Upper lobe of left lung (tissue), 6 donors: Measurements from ENCODE around the gene JAKMIP2. TPM values are rescaled to one million over a fixed set of nuclear protein-coding genes. Genes with fewer than 3 reads are reported as not detected.
"Not testable (repeated sequence)": the region's sequence is repeated elsewhere in the genome, so short reads cannot be mapped to it uniquely, and the experiment has no call there.

Experiments used
- ATAC-seq, 2 donors: fragments of 200-7000 bp; cut with Tn5 transposase; one replicate each; pipeline ENCODE4 v1.9.1; 2022; ENCODE audit warnings: mild to moderate bottlenecking in 2 of 2, moderate library complexity in 2 of 2; ENCODE audit not compliant: low FRiP score in 2 of 2
- DNase-seq, 2 donors: peaks; one replicate each; pipeline ENCODE4 v3.0.0-alpha.2; 2019 to 2020
- H3K27ac ChIP-seq, 4 donors: fragments of 200-600 bp; sonication (generic); one replicate each; pipeline ENCODE4 v1.5.1; 2016 to 2019
- H3K27me3 ChIP-seq, 4 donors: fragments of 200-600 bp; sonication (generic); one replicate each; pipeline ENCODE4 v1.5.1; 2017 to 2019
- H3K36me3 ChIP-seq, 4 donors: fragments of 200-600 bp; sonication (generic); one replicate each; pipeline ENCODE4 v1.5.1; 2016 to 2019
- H3K4me1 ChIP-seq, 4 donors: fragments of 200-600 bp; sonication (generic); one replicate each; pipeline ENCODE4 v1.5.1; 2018 to 2019
- H3K4me3 ChIP-seq, 4 donors: fragments of 200-600 bp; sonication (generic); one replicate each; pipeline ENCODE4 v1.5.1; 2017 to 2019; ENCODE audit warnings: mild to moderate bottlenecking in 2 of 4, moderate library complexity in 1 of 4
- H3K9me3 ChIP-seq, 4 donors: fragments of 200-600 bp; sonication (generic); one replicate each; pipeline ENCODE4 v1.5.1; 2018 to 2019
- EP300 ChIP-seq, 4 donors: sonication (generic); formaldehyde crosslinking; IDR thresholded peaks; one replicate each; pipeline ENCODE4 v1.5.1; 2017; ENCODE audit warnings: antibody characterized with exemption in 4 of 4, control low read depth in 2 of 4
- POLR2A ChIP-seq, 4 donors: fragments of 450-650 bp; IDR thresholded peaks; one replicate each; pipeline ENCODE4 v1.5.1; 2016 to 2017; ENCODE audit warnings: antibody characterized with exemption in 4 of 4, mild to moderate bottlenecking in 2 of 4
- POLR2AphosphoS5 ChIP-seq, 2 donors: sonication (generic); formaldehyde crosslinking; IDR thresholded peaks; one replicate each; pipeline ENCODE4 v1.5.1; 2017; ENCODE audit warnings: antibody characterized with exemption in 2 of 2
- WGBS, 2 donors: methylation state at CpG; one replicate each; pipeline ENCODE4 v1.1.5; 2017 to 2018; 5-methylcytosine and 5-hydroxymethylcytosine counted together
- total RNA-seq, 6 donors: library from RNA; depleted of rRNA in 4 of 6; stranded (reverse); fragments of >200 nt in 4 of 6; gene quantifications; one replicate each; pipeline versions ENCODE4 v1.1.0 to v1.2.1, GENCODE V29; 2016 to 2021
- TF ChIP-seq, protein P1 (sequence below), 6 experiments: fragments of 450-650 bp in 4 of 6; fragments of 200-600 bp in 2 of 6; sonication (generic) in 2 of 6; IDR thresholded peaks; one replicate each; pipeline ENCODE4 v1.5.1; 2016 to 2019; ENCODE audit warnings: antibody characterized with exemption in 6 of 6
- donor health status: DM: no; HTN: no; CAD: no; lungs with moderate emphysema.
- donor health status: DM: no; HTN: yes; CAD: no; lungs with severe emphysema.

JAKMIP2 gene
- total RNA-seq, 6 donors from 2014 or later: 0.91 to 8.4 (median 6.0) TPM

DNA sequence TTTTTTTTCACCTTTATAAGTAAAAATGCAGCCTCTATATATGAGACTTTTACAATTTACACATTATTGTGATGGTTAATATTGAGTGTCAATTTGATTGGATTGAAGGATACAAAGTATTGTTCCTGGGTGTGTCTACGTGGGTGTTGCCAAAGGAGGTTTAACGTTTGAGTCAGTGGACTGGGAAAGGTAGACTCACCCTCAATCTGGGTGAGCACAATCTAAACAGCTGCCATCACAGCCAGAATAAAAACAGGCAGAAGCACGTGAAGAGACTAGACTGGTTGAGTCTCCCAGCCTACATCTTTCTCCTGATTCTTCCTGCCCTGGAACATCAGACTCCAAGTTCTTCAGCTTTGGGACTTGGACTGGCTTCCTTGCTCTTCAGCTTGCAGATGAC lies 139.9 kb downstream of the JAKMIP2 start:
- no peak overlapping the region for H3K27ac ChIP-seq
- H3K36me3 ChIP-seq: no peaks in the 10 kb centered on the region
- H3K27me3 ChIP-seq: no peaks in the 10 kb centered on the region
- TF ChIP-seq EP300 (IDR thresholded peaks at IDR 0.05) (no peak), POLR2AphosphoS5 (IDR thresholded peaks at IDR 0.05) (no peak), POLR2A (IDR thresholded peaks at IDR 0.05) (no peak)
- TF ChIP-seq, protein P1, sequence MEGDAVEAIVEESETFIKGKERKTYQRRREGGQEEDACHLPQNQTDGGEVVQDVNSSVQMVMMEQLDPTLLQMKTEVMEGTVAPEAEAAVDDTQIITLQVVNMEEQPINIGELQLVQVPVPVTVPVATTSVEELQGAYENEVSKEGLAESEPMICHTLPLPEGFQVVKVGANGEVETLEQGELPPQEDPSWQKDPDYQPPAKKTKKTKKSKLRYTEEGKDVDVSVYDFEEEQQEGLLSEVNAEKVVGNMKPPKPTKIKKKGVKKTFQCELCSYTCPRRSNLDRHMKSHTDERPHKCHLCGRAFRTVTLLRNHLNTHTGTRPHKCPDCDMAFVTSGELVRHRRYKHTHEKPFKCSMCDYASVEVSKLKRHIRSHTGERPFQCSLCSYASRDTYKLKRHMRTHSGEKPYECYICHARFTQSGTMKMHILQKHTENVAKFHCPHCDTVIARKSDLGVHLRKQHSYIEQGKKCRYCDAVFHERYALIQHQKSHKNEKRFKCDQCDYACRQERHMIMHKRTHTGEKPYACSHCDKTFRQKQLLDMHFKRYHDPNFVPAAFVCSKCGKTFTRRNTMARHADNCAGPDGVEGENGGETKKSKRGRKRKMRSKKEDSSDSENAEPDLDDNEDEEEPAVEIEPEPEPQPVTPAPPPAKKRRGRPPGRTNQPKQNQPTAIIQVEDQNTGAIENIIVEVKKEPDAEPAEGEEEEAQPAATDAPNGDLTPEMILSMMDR (IDR thresholded peaks at IDR 0.05): no peak
- DNase-seq (no peak), ATAC-seq (no peak)
- H3K4me1 ChIP-seq: no peaks in the 10 kb centered on the region
- WGBS, 2 donors: 80% methylated on average over 3 of the region's 3 CpGs
- no peaks in the 10 kb centered on the region for H3K9me3 ChIP-seq
- H3K4me3 ChIP-seq: no peak overlapping the region

DNA sequence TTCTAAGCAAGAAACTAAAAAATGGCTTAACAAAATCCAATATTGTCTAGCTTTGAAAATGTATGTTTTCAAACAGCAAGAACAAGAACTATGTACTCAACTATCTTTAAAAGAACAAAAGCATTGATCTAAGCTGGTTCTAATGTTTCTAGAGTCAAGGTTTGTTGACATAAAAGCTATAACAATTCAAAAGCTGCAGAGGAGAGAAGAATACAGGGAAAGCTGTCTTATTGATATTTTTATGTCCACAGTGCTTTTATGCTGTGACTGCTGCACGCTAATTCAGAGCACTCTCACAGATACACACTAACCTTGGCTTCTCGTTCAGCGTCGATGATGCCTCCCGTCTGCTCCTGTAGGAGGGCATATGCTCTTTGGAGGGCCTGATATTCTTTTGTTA lies 143.2 kb downstream of the JAKMIP2 start:
- no peaks in the 10 kb centered on the region for H3K9me3 ChIP-seq
- H3K36me3 ChIP-seq: no peaks in the 10 kb centered on the region
- H3K27ac ChIP-seq: no peak overlapping the region
- H3K4me1 ChIP-seq: no peaks in the 10 kb centered on the region
- ATAC-seq: no peak
- H3K4me3 ChIP-seq: no peak overlapping the region
- H3K27me3 ChIP-seq: no peaks in the 10 kb centered on the region
- 81 to 82% methylated on average over 5 of the region's 5 CpGs for WGBS, 2 donors
- no peak for DNase-seq
- TF ChIP-seq POLR2A (IDR thresholded peaks at IDR 0.05) (no peak), EP300 (IDR thresholded peaks at IDR 0.05) (no peak), POLR2AphosphoS5 (IDR thresholded peaks at IDR 0.05) (no peak)
- TF ChIP-seq, protein P1 (IDR thresholded peaks at IDR 0.05): no peak

- H3K27me3 ChIP-seq: no peaks in the 10 kb centered on the region
- DNase-seq (no peak), ATAC-seq (no peak)
- H3K4me3 ChIP-seq: no peak overlapping the region
- H3K9me3 ChIP-seq: no peaks in the 10 kb centered on the region
- no peaks in the 10 kb centered on the region for H3K4me1 ChIP-seq
- no peak for TF ChIP-seq EP300 (IDR thresholded peaks at IDR 0.05)
- no peak for TF ChIP-seq POLR2AphosphoS5 (IDR thresholded peaks at IDR 0.05)
- no peak for TF ChIP-seq POLR2A (IDR thresholded peaks at IDR 0.05)
- TF ChIP-seq, protein P1 (IDR thresholded peaks at IDR 0.05): no peak
- H3K36me3 ChIP-seq: no peaks in the 10 kb centered on the region
- 96 to 98% methylated on average over 3 of the region's 3 CpGs for WGBS, 2 donors
- H3K27ac ChIP-seq: no peak overlapping the region
Measured at GRCh38 chr5:147636729-147636984, 145.9 kb downstream of the JAKMIP2 start.

- TF ChIP-seq POLR2A (IDR thresholded peaks at IDR 0.05) (no peak), POLR2AphosphoS5 (IDR thresholded peaks at IDR 0.05) (no peak), EP300 (IDR thresholded peaks at IDR 0.05) (no peak)
- TF ChIP-seq, protein P1 (IDR thresholded peaks at IDR 0.05): no peak
- ATAC-seq (peak in 1 of 2 donors; percentile 42), DNase-seq (peak in 1 of 2 donors; percentile 44)
- H3K36me3 ChIP-seq: no peaks in the 10 kb centered on the region
- H3K27ac ChIP-seq: no peak overlapping the region
- H3K27me3 ChIP-seq: no peaks in the 10 kb centered on the region
- no peaks in the 10 kb centered on the region for H3K9me3 ChIP-seq
- WGBS, 2 donors: 82 to 87% methylated on average over 15 of the region's 15 CpGs
- no peak overlapping the region for H3K4me3 ChIP-seq
- H3K4me1 ChIP-seq: no peaks in the 10 kb centered on the region
Measured at GRCh38 chr5:147635882-147636728, 146.4 kb downstream of the JAKMIP2 start.

GRCh38 chr5:147635439-147635838 lies 147.1 kb downstream of the JAKMIP2 start:
- ATAC-seq: not testable (repeated sequence)
- 83 to 85% methylated on average over 5 of the region's 5 CpGs for WGBS, 2 donors

More at GRCh38 chr5:147635439-147635838, 147.1 kb downstream of the JAKMIP2 start:
- H3K4me3 ChIP-seq, H3K4me1 ChIP-seq, H3K27me3 ChIP-seq, H3K27ac ChIP-seq, DNase-seq, H3K36me3 ChIP-seq, H3K9me3 ChIP-seq: not testable (repeated sequence)
